GM12872 (cell line): Measurements from ENCODE around the gene ITGA7.

Experiments
- CTCF ChIP-seq: IDR thresholded peaks from 3 replicates; pipeline ENCODE4 v1.5.1; 2011; ENCODE audit warnings: low read depth, mild to moderate bottlenecking, low read length, moderate library complexity; ENCODE audit not compliant: insufficient read depth

ITGA7 gene

GRCh38 chr12:55707841-55708694, at the start of gene ITGA7:
TSS of gene ITGA7 (minus strand) at chr12:55707904. CDS start at chr12:55707682, 222 bp downstream.
- TF ChIP-seq CTCF, result no peak

GRCh38 chr12:55755246-55755645, 47.5 kb upstream of the ITGA7 start:
- TF ChIP-seq CTCF, result no peak

GRCh38 chr12:55748230-55748993, 40.7 kb upstream of the ITGA7 start:
- TF ChIP-seq CTCF, result no peak

GRCh38 chr12:55746913-55747231, 39.2 kb upstream of the ITGA7 start:
- no peak for TF ChIP-seq CTCF

- no peak for TF ChIP-seq CTCF
These were observed 38.6 kb upstream of the ITGA7 start for GRCh38 chr12:55746174-55746912.

GRCh38 chr12:55745361-55746173, 37.9 kb upstream of the ITGA7 start:
- TF ChIP-seq CTCF, result no peak
